Smooth muscle cell (in vitro differentiated cells): ENCODE data around the gene GGNBP2. TPM values are rescaled to one million over a fixed set of nuclear protein-coding genes. Genes with fewer than 3 reads are reported as not detected.

Experiments
- DNase-seq: peaks from one replicate; lab custom pipeline; 2025; ENCODE audit not compliant: unreplicated experiment; lab: John Stamatoyannopoulos, UW
- H2AFZ ChIP-seq: fragments of 200-600 bp; sonication (generic); 2 replicates; pipeline ENCODE4 v1.6.0; 2016; ENCODE audit warnings: antibody characterized with exemption, low read depth, mild to moderate bottlenecking
- H3F3A ChIP-seq: fragments of 200-600 bp; sonication (generic); 2 replicates; pipeline ENCODE4 v1.6.0; 2017; ENCODE audit warnings: antibody characterized with exemption, low read depth
- H3K27ac ChIP-seq: fragments of 200-600 bp; sonication (generic); 2 replicates; pipeline ENCODE4 v1.5.1; 2016; ENCODE audit warnings: low read depth, mild to moderate bottlenecking
- H3K27me3 ChIP-seq: fragments of 200-600 bp; sonication (generic); 2 replicates; pipeline ENCODE4 v1.6.1; 2016; ENCODE audit warnings: low read depth, mild to moderate bottlenecking
- H3K36me3 ChIP-seq: fragments of 200-600 bp; sonication (generic); 2 replicates; pipeline ENCODE4 v1.5.1; 2016; ENCODE audit warnings: low read depth
- H3K4me1 ChIP-seq: fragments of 200-600 bp; sonication (generic); 2 replicates; pipeline ENCODE4 v1.5.1; 2016; ENCODE audit warnings: low read depth
- H3K4me2 ChIP-seq: fragments of 200-600 bp; sonication (generic); 2 replicates; pipeline ENCODE4 v1.6.0; 2016; ENCODE audit warnings: mild to moderate bottlenecking
- H3K4me3 ChIP-seq: fragments of 200-600 bp; sonication (generic); 2 replicates; pipeline ENCODE4 v1.5.1; 2016; ENCODE audit warnings: mild to moderate bottlenecking
- H3K79me2 ChIP-seq: fragments of 200-600 bp; sonication (generic); 2 replicates; pipeline ENCODE4 v1.6.0; 2016; ENCODE audit warnings: low read depth, mild to moderate bottlenecking
- H3K9ac ChIP-seq: fragments of 200-600 bp; sonication (generic); 2 replicates; pipeline ENCODE4 v1.6.0; 2016; ENCODE audit warnings: low read depth
- H3K9me3 ChIP-seq: fragments of 200-600 bp; sonication (generic); replicated peaks from 2 replicates; pipeline ENCODE4 v1.5.1; 2016; ENCODE audit warnings: low read depth
- H4K20me1 ChIP-seq: fragments of 200-600 bp; sonication (generic); 2 replicates; pipeline ENCODE4 v1.6.0; 2016; ENCODE audit warnings: low read depth
- CTCF ChIP-seq: fragments of 200-600 bp; sonication (generic); IDR thresholded peaks from 2 replicates; pipeline ENCODE4 v1.5.1; 2017; ENCODE audit warnings: borderline replicate concordance, mild to moderate bottlenecking, antibody characterized with exemption; ENCODE audit not compliant: insufficient read depth, poor library complexity, severe bottlenecking
- WGBS: methylation state at CpG from one replicate; pipeline ENCODE4 v1.1.7; 2016; ENCODE audit warnings: low lambda C conversion rate; 5-methylcytosine and 5-hydroxymethylcytosine counted together
- polyA plus RNA-seq: library from polyadenylated mRNA; unstranded; fragments of >200 nt; fragmentation: Nextera tagmentation; extraction: Ambion mirVana; gene quantifications from 2 replicates; pipeline ENCODE4 v1.2.1, GENCODE V29; 2016
- total RNA-seq: library from RNA; depleted of rRNA; stranded (reverse); fragments of >200 nt; gene quantifications from 2 replicates; pipeline ENCODE4 v1.2.3, GENCODE V29; 2014

GGNBP2 gene
- total and polyA plus RNA-seq, 2 experiments from 2014 or later: 54.4 to 56.6 TPM

- Histone ChIP-seq H3K27ac (no peak overlapping the region), H3K9me3 (no peaks in the 10 kb centered on the region), H3K4me1 (peaks cover 15% of the 10 kb centered on the region), H3K9ac (no peak overlapping the region), H3F3A (peaks cover 15% of the 10 kb centered on the region), H4K20me1 (peaks cover 16% of the 10 kb centered on the region), H3K36me3 (no peaks in the 10 kb centered on the region), H2AFZ (no peak overlapping the region), H3K4me2 (no peak overlapping the region), H3K79me2 (no peaks in the 10 kb centered on the region), H3K4me3 (no peak overlapping the region), H3K27me3 (no peaks in the 10 kb centered on the region)
- WGBS: 86% methylated on average over 13 of the region's 13 CpGs
- no peak for TF ChIP-seq CTCF
- DNase-seq: no peak
These were observed 50.1 kb downstream of the GGNBP2 start for GRCh38 chr17:36594626-36595401.

GRCh38 chr17:36597226-36597625 lies 52.5 kb downstream of the GGNBP2 start:
- H3K27ac ChIP-seq: no peak overlapping the region
- H3K36me3 ChIP-seq: no peaks in the 10 kb centered on the region
- no peaks in the 10 kb centered on the region for H3K27me3 ChIP-seq
- H3K4me1 ChIP-seq: peaks cover 21% of the 10 kb centered on the region
- no peak for TF ChIP-seq CTCF
- H3K4me2 ChIP-seq: no peak overlapping the region
- H3F3A ChIP-seq: no peaks in the 10 kb centered on the region
- H2AFZ ChIP-seq: no peak overlapping the region
- no peak overlapping the region for H3K4me3 ChIP-seq
- 96% methylated on average over 6 of the region's 6 CpGs for WGBS
- H4K20me1 ChIP-seq: no peaks in the 10 kb centered on the region
- no peak overlapping the region for H3K9ac ChIP-seq
- DNase-seq: no peak
- no peaks in the 10 kb centered on the region for H3K9me3 ChIP-seq
- no peaks in the 10 kb centered on the region for H3K79me2 ChIP-seq

- no peaks in the 10 kb centered on the region for H3F3A ChIP-seq
These were observed 53.4 kb downstream of the GGNBP2 start for GRCh38 chr17:36597866-36598777.

More at GRCh38 chr17:36597866-36598777, 53.4 kb downstream of the GGNBP2 start:
- Histone ChIP-seq H3K27ac (no peak overlapping the region), H2AFZ (no peak overlapping the region), H3K4me2 (no peak overlapping the region), H3K9ac (no peak overlapping the region), H3K9me3 (no peaks in the 10 kb centered on the region), H3K36me3 (no peaks in the 10 kb centered on the region), H3K4me3 (no peak overlapping the region), H3K79me2 (no peaks in the 10 kb centered on the region), H3K27me3 (no peaks in the 10 kb centered on the region), H4K20me1 (no peaks in the 10 kb centered on the region), H3K4me1 (peaks cover 21% of the 10 kb centered on the region)
- TF ChIP-seq CTCF: no peak
- DNase-seq: no peak
- WGBS: 94% methylated on average over 11 of the region's 11 CpGs
